ENCODE data around the gene MTMR12. TPM values are rescaled to one million over a fixed set of nuclear protein-coding genes. Genes with fewer than 3 reads are reported as not detected.

The MTMR12 gene
- total and polyA plus RNA-seq, 2 of the 13 experiments (the other 11 are each of a cell fraction or from before 2014, with no cell fraction given): 23.4 to 36.6 TPM

DNA sequence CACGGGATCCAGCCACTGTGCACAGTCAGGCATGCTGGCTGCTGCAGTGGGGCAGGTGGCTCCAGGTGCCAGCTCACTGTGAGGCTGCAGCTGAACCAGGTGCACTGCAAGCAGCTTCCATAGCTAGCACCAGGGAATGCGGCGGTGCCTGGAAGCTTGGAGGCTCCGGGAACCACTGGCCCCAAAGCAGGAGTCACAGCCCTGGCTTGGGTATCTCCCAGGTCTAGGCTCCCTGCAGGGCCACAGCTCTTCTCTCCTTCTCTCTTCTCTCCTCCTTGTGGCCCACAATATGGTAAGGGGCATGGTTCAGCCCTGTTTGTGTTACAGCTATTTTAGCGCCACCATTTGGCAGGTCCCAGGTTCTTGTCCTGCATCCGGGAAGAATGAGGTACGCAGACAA is 6.7 kb upstream of the MTMR12 start:
- Histone ChIP-seq H3K9me3 (ENCODE audit: low read length) (no peaks in the 10 kb centered on the region), H3K27ac (ENCODE audit: extremely low read length, insufficient read depth, low read length) (no peak overlapping the region), H3K36me3 (replicated peaks in 1 of 2; ENCODE audit: control insufficient read depth in 1 of 2, insufficient read depth in 2 of 2, low read length in 2 of 2) (no peaks in the 10 kb centered on the region), H3K79me2 (ENCODE audit: insufficient read depth, low read length) (no peaks in the 10 kb centered on the region), H3K9ac (ENCODE audit: insufficient read depth, low read depth, low read length) (no peak overlapping the region), H3K4me1 (ENCODE audit: insufficient read depth, low read length) (peaks cover 43% of the 10 kb centered on the region), H3K27me3 (ENCODE audit: control insufficient read depth in 1 of 2, insufficient read depth in 2 of 2, low read length in 2 of 2) (no peaks in the 10 kb centered on the region), H3K4me3 (replicated peaks in 1 of 3; ENCODE audit: insufficient read depth in 1 of 3, low read depth in 2 of 3, low read length in 3 of 3) (no peak overlapping the region), H4K20me1 (ENCODE audit: insufficient read depth, low read length) (no peaks in the 10 kb centered on the region), H2AFZ (ENCODE audit: low read length) (no peak overlapping the region), H3K4me2 (ENCODE audit: low read depth, low read length) (no peak overlapping the region)
- WGBS (ENCODE audit: low lambda C conversion rate): 83% methylated on average over 4 of the region's 7 CpGs
- FAIRE-seq (peak; percentile 47), DNase-seq (ENCODE audit: low spot score) (peak; percentile 56), ATAC-seq (peak; percentile 71)
- no TSS peak for BruUV-seq (replicated peaks)
- in situ Hi-C loops (cut with HindIII; ENCODE audit: extremely low pct_ligation_motif_present, low pct_unique_long_range_greater_than_20kb) (loop anchor here (5.0 kb wide), 1 partner anchor 82 kb away; no protein-coding TSS in a partner anchor), intact Hi-C loops (cut with micrococcal nuclease; ENCODE audit: unreplicated experiment) (no loop called here)
- CTCF ChIA-PET (ENCODE audit: low intra/inter-chr PET ratio, low total read pairs): interaction anchor here (0.7 kb wide), 1 partner anchor 86 kb away, joined by 3 read pairs; no protein-coding TSS in a partner anchor
- POLR2A ChIA-PET: interaction anchor here (1.2 to 1.4 kb wide), 2 partner anchors 12 to 85 kb away, joined by 4 to 5 read pairs; no protein-coding TSS in a partner anchor
- TF ChIP-seq ZNF564 (CRISPR knock-in tag; IDR thresholded peaks at IDR 0.05) (no peak), ZNF362 (CRISPR knock-in tag; IDR thresholded peaks at IDR 0.05; ENCODE audit: borderline replicate concordance) (no peak), ZNF484 (CRISPR knock-in tag; IDR thresholded peaks at IDR 0.05; ENCODE audit: borderline replicate concordance, low read depth) (no peak), THAP8 (CRISPR knock-in tag; IDR thresholded peaks at IDR 0.05; ENCODE audit: borderline replicate concordance) (no peak), HOXD1 (CRISPR knock-in tag; IDR thresholded peaks at IDR 0.05) (no peak), THAP9 (CRISPR knock-in tag; IDR thresholded peaks at IDR 0.05; ENCODE audit: borderline replicate concordance) (no peak), SIX4 (CRISPR knock-in tag; IDR thresholded peaks at IDR 0.05) (no peak), ZNF773 (CRISPR knock-in tag; IDR thresholded peaks at IDR 0.05; ENCODE audit: borderline replicate concordance) (no peak), MTF2 (CRISPR knock-in tag; IDR thresholded peaks at IDR 0.05; ENCODE audit: borderline replicate concordance) (no peak), ZNF3 (CRISPR knock-in tag; IDR thresholded peaks at IDR 0.05) (no peak), MEF2D (CRISPR knock-in tag; IDR thresholded peaks at IDR 0.05) (no peak), XRCC5 (optimal IDR thresholded peaks at IDR 0.05; ENCODE audit: low read length) (no peak), ZNF343 (CRISPR knock-in tag; IDR thresholded peaks at IDR 0.05) (no peak), ZNF501 (CRISPR knock-in tag; IDR thresholded peaks at IDR 0.05) (no peak), ZNF746 (CRISPR knock-in tag; IDR thresholded peaks at IDR 0.05) (no peak), SOX6 (IDR thresholded peaks at IDR 0.05) (no peak), SOX6 (CRISPR knock-in tag; IDR thresholded peaks at IDR 0.05) (peak; percentile 31), ZNF382 (CRISPR knock-in tag; IDR thresholded peaks at IDR 0.05; ENCODE audit: borderline replicate concordance) (no peak), FOXO1 (CRISPR knock-in tag; IDR thresholded peaks at IDR 0.05) (no peak)
- TF ChIP-seq, protein P1, sequence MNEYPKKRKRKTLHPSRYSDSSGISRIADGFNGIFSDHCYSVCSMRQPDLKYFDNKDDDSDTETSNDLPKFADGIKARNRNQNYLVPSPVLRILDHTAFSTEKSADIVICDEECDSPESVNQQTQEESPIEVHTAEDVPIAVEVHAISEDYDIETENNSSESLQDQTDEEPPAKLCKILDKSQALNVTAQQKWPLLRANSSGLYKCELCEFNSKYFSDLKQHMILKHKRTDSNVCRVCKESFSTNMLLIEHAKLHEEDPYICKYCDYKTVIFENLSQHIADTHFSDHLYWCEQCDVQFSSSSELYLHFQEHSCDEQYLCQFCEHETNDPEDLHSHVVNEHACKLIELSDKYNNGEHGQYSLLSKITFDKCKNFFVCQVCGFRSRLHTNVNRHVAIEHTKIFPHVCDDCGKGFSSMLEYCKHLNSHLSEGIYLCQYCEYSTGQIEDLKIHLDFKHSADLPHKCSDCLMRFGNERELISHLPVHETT (CRISPR knock-in tag; conservative IDR thresholded peaks at IDR 0.05): no peak
- TF ChIP-seq, protein P2, sequence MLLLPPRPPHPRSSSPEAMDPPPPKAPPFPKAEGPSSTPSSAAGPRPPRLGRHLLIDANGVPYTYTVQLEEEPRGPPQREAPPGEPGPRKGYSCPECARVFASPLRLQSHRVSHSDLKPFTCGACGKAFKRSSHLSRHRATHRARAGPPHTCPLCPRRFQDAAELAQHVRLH (CRISPR knock-in tag; IDR thresholded peaks at IDR 0.05; ENCODE audit: borderline replicate concordance, low read depth): no peak

All from HepG2 (cell line).